OCI-LY1 (cell line): Measurements from ENCODE around the gene RNF11.
"Not testable (repeated sequence)": the region's sequence is repeated elsewhere in the genome, so short reads cannot be mapped to it uniquely, and the experiment has no call there.

Source experiments
- H2AFZ ChIP-seq: fragments of 200-600 bp; sonication (generic), shearing (Covaris generic); 2 replicates; pipeline ENCODE4 v1.6.0; 2014; ENCODE audit warnings: antibody characterized with exemption, mild to moderate bottlenecking, low read length
- H3F3A ChIP-seq: fragments of 200-600 bp; sonication (generic), shearing (Covaris generic); 2 replicates; pipeline ENCODE4 v1.6.0; 2014; ENCODE audit warnings: mild to moderate bottlenecking, antibody characterized with exemption, low read length, moderate library complexity; ENCODE audit not compliant: insufficient read depth
- H3K27ac ChIP-seq: fragments of 200-600 bp; sonication (generic); 2 replicates; pipeline ENCODE4 v1.5.1; 2014; ENCODE audit warnings: low read length, mixed run types, mild to moderate bottlenecking, low read depth; ENCODE audit not compliant: poor library complexity, severe bottlenecking
- H3K27me3 ChIP-seq: fragments of 200-600 bp; sonication (generic); 2 replicates; pipeline ENCODE4 v1.6.0; 2014; ENCODE audit warnings: antibody characterized with exemption, mild to moderate bottlenecking, low read length, moderate library complexity; ENCODE audit not compliant: insufficient read depth
- H3K36me3 ChIP-seq: fragments of 200-600 bp; sonication (generic); 2 replicates; pipeline ENCODE4 v1.6.1; 2014; ENCODE audit warnings: mild to moderate bottlenecking, antibody characterized with exemption, low read length, moderate library complexity, mixed read lengths; ENCODE audit not compliant: insufficient read depth
- H3K4me1 ChIP-seq: fragments of 200-600 bp; sonication (generic); 2 replicates; pipeline ENCODE4 v1.5.1; 2014; ENCODE audit warnings: mild to moderate bottlenecking, low read length, moderate library complexity; ENCODE audit not compliant: insufficient read depth, severe bottlenecking
- H3K4me2 ChIP-seq: fragments of 200-600 bp; sonication (generic), shearing (Covaris generic); 2 replicates; pipeline ENCODE4 v1.6.1; 2014; ENCODE audit warnings: low read length
- H3K4me3 ChIP-seq: fragments of 200-600 bp; sonication (generic); 2 replicates; pipeline ENCODE4 v1.5.1; 2014; ENCODE audit warnings: low read length, low read depth, mild to moderate bottlenecking, mixed read lengths; ENCODE audit not compliant: poor library complexity, severe bottlenecking
- H3K79me2 ChIP-seq: fragments of 200-600 bp; shearing (Covaris generic); 2 replicates; pipeline ENCODE4 v1.6.1; 2016; ENCODE audit warnings: mixed run types, low read length, mixed read lengths; ENCODE audit not compliant: insufficient read depth
- H3K9ac ChIP-seq: fragments of 200-600 bp; sonication (generic), shearing (Covaris generic); 2 replicates; pipeline ENCODE4 v1.6.1; 2014; ENCODE audit warnings: mild to moderate bottlenecking, low read length, mixed read lengths
- H3K9me2 ChIP-seq: fragments of 200-600 bp; sonication (generic), shearing (Covaris generic); 2 replicates; pipeline ENCODE4 v1.6.1; 2014; ENCODE audit warnings: low read depth, mild to moderate bottlenecking, low read length, mixed read lengths
- H3K9me3 ChIP-seq: fragments of 200-600 bp; shearing (Covaris generic); 2 replicates; pipeline ENCODE4 v1.6.1; 2014; ENCODE audit warnings: low read length, mixed read lengths
- H4K20me1 ChIP-seq: fragments of 200-600 bp; sonication (generic), shearing (Covaris generic); 2 replicates; pipeline ENCODE4 v1.6.0; 2016; ENCODE audit warnings: mild to moderate bottlenecking, low read length; ENCODE audit not compliant: insufficient read depth
- CTCF ChIP-seq: fragments of 200-600 bp; sonication (generic), shearing (Covaris generic); IDR thresholded peaks from 2 replicates; pipeline ENCODE4 v1.5.1; 2017; ENCODE audit warnings: mild to moderate bottlenecking, antibody characterized with exemption, low read length, moderate library complexity, mixed read lengths
- EZH2 ChIP-seq: fragments of 200-600 bp; sonication (generic), shearing (Covaris generic); IDR thresholded peaks from 2 replicates; pipeline ENCODE4 v1.8.0; 2017; ENCODE audit warnings: borderline replicate concordance, mixed run types, mild to moderate bottlenecking, antibody characterized with exemption, low read length, moderate library complexity, mixed read lengths

Gene RNF11

GRCh38 chr1:51219022-51219421 lies 17.1 kb upstream of the RNF11 start:
- Histone ChIP-seq H3K9me3 (no peaks in the 10 kb centered on the region), H3K4me3 (no peak overlapping the region), H3K9me2 (no peaks in the 10 kb centered on the region), H2AFZ (no peak overlapping the region), H3K27me3 (peaks cover 7% of the 10 kb centered on the region; the same call in 1 of the 2 replicates), H3K36me3 (no peaks in the 10 kb centered on the region), H3K4me2 (no peak overlapping the region), H3K27ac (no peak overlapping the region), H3K4me1 (no peaks in the 10 kb centered on the region), H3K79me2 (no peaks in the 10 kb centered on the region), H3F3A (no peaks in the 10 kb centered on the region), H3K9ac (no peak overlapping the region), H4K20me1 (no peaks in the 10 kb centered on the region)
- TF ChIP-seq EZH2 = no peak

- not testable (repeated sequence) for H3F3A ChIP-seq, H4K20me1 ChIP-seq, H3K27me3 ChIP-seq, H3K4me1 ChIP-seq, H3K27ac ChIP-seq, H3K4me2 ChIP-seq, H2AFZ ChIP-seq, H3K9ac ChIP-seq, H3K79me2 ChIP-seq, H3K9me3 ChIP-seq, H3K36me3 ChIP-seq, H3K9me2 ChIP-seq, H3K4me3 ChIP-seq
These were observed 14.5 kb upstream of the RNF11 start for GRCh38 chr1:51221529-51221928.

GRCh38 chr1:51222136-51222787 lies 13.8 kb upstream of the RNF11 start:
- H3K9ac ChIP-seq = no peak overlapping the region
- no peaks in the 10 kb centered on the region for H4K20me1 ChIP-seq
- no peak overlapping the region for H3K4me2 ChIP-seq
- no peaks in the 10 kb centered on the region for H3K36me3 ChIP-seq
- no peaks in the 10 kb centered on the region for H3K4me1 ChIP-seq
- TF ChIP-seq EZH2 (no peak), CTCF (no peak)
- H3K9me2 ChIP-seq = no peaks in the 10 kb centered on the region
- no peaks in the 10 kb centered on the region for H3K9me3 ChIP-seq
- H3K27me3 ChIP-seq = peaks cover 7% of the 10 kb centered on the region; the same call in 1 of the 2 replicates
- no peaks in the 10 kb centered on the region for H3K79me2 ChIP-seq
- no peaks in the 10 kb centered on the region for H3F3A ChIP-seq
- no peak overlapping the region for H3K27ac ChIP-seq
- H3K4me3 ChIP-seq = no peak overlapping the region
- no peak overlapping the region for H2AFZ ChIP-seq

- Histone ChIP-seq H3K79me2 (no peaks in the 10 kb centered on the region), H3K27ac (no peak overlapping the region), H4K20me1 (no peaks in the 10 kb centered on the region), H3K9ac (no peak overlapping the region), H3F3A (no peaks in the 10 kb centered on the region), H3K4me2 (no peak overlapping the region), H3K9me2 (no peaks in the 10 kb centered on the region), H3K4me1 (no peaks in the 10 kb centered on the region), H3K9me3 (no peaks in the 10 kb centered on the region), H3K36me3 (no peaks in the 10 kb centered on the region), H3K27me3 (peaks cover 7% of the 10 kb centered on the region; the same call in 1 of the 2 replicates), H2AFZ (no peak overlapping the region), H3K4me3 (no peak overlapping the region)
- TF ChIP-seq EZH2 = no peak
- no peak for TF ChIP-seq CTCF
These were observed 13.3 kb upstream of the RNF11 start for GRCh38 chr1:51222809-51223208.
